ENCODE results near the gene NMNAT3.

DNA sequence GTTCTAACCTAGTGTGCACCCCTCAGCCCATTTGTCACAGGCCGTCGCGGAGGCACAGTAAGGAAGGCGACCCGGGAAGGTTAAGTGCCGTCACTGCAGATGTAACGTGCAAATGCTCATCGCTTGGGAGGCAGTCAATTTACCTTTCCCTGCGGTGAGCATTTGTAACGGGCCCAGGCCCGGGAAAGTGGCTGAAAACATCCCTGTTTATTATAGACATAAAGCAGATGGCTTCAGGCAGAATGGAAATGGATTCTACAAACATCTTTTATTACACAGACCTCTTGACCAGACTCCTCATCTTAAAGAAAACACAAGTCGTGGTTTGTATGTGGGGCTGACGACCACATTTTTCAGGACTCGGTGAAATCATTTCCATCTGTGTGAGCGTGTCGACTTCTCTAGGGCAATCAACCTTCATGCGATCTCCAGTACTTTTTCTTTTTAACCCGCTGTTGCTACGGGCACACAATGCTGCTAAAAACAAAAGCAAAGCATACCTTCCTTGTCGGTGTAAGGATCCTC lies 43.6 kb downstream of the NMNAT3 start:
- TF ChIP-seq, protein P1, sequence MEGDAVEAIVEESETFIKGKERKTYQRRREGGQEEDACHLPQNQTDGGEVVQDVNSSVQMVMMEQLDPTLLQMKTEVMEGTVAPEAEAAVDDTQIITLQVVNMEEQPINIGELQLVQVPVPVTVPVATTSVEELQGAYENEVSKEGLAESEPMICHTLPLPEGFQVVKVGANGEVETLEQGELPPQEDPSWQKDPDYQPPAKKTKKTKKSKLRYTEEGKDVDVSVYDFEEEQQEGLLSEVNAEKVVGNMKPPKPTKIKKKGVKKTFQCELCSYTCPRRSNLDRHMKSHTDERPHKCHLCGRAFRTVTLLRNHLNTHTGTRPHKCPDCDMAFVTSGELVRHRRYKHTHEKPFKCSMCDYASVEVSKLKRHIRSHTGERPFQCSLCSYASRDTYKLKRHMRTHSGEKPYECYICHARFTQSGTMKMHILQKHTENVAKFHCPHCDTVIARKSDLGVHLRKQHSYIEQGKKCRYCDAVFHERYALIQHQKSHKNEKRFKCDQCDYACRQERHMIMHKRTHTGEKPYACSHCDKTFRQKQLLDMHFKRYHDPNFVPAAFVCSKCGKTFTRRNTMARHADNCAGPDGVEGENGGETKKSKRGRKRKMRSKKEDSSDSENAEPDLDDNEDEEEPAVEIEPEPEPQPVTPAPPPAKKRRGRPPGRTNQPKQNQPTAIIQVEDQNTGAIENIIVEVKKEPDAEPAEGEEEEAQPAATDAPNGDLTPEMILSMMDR (conservative IDR thresholded peaks at IDR 0.05; ENCODE audit: low read length): no peak
- TF ChIP-seq EZH2phosphoT487 (IDR thresholded peaks at IDR 0.05; ENCODE audit: borderline replicate concordance): no peak

Measured in Loucy (cell line).